Stomach (tissue), 19 donors: ENCODE data around the gene KITLG. TPM values are rescaled to one million over a fixed set of nuclear protein-coding genes. Genes with fewer than 3 reads are reported as not detected.
A peak's percentile ranks its signal among the peaks of the same experiment; 100 is the strongest.
"Not testable (repeated sequence)": the region's sequence is repeated elsewhere in the genome, so short reads cannot be mapped to it uniquely, and the experiment has no call there.

Experiments used
- DNase-seq, 2 donors: peaks; one replicate each; pipeline versions ENCODE4 v3.0.0 to v3.0.0-alpha.2; 2013 to 2019
- H3K27ac ChIP-seq, 5 donors: fragments of 200-600 bp in 4 of 5; sonication (generic) in 4 of 5; one replicate each; pipeline ENCODE4 v1.5.1; 2013 to 2019; ENCODE audit warnings: mild to moderate bottlenecking in 1 of 5, moderate library complexity in 1 of 5
- H3K27me3 ChIP-seq, 3 donors: fragments of 200-600 bp; sonication (generic); one replicate each; pipeline ENCODE4 v1.5.1; 2017 to 2019; ENCODE audit warnings: mixed run types in 1 of 3
- H3K36me3 ChIP-seq, 4 donors: fragments of 200-600 bp; sonication (generic); 1 replicate in 3 of 4; 2 replicates in 1 of 4; pipeline ENCODE4 v1.5.1; 2016 to 2019
- H3K4me1 ChIP-seq, 4 donors: fragments of 200-600 bp; sonication (generic); one replicate each; pipeline ENCODE4 v1.5.1; 2016 to 2019
- H3K4me3 ChIP-seq, 4 donors: fragments of 200-600 bp; sonication (generic) in 3 of 4; one replicate each; pipeline ENCODE4 v1.5.1; 2016 to 2019; ENCODE audit warnings: mild to moderate bottlenecking in 1 of 4
- H3K9me3 ChIP-seq, 4 donors: fragments of 200-600 bp; sonication (generic); one replicate each; pipeline ENCODE4 v1.5.1; 2016 to 2019
- CTCF ChIP-seq, 7 experiments: fragments of 450-650 bp in 4 of 7; fragments of 200-600 bp in 3 of 7; sonication (generic) in 3 of 7; IDR thresholded peaks; one replicate each; pipeline ENCODE4 v1.5.1; 2016 to 2019; ENCODE audit warnings: antibody characterized with exemption in 7 of 7, control low read depth in 2 of 7, mild to moderate bottlenecking in 1 of 7
- EP300 ChIP-seq: sonication (generic); formaldehyde crosslinking; IDR thresholded peaks from one replicate; pipeline ENCODE4 v1.6.1; 2017; ENCODE audit warnings: antibody characterized with exemption
- POLR2A ChIP-seq, 4 donors: fragments of 450-650 bp; IDR thresholded peaks; one replicate each; pipeline ENCODE4 v1.6.1; 2016; ENCODE audit warnings: antibody characterized with exemption in 4 of 4, control low read depth in 2 of 4, mild to moderate bottlenecking in 1 of 4, moderate library complexity in 1 of 4
- POLR2AphosphoS5 ChIP-seq, 3 donors: sonication (generic); formaldehyde crosslinking; IDR thresholded peaks; one replicate each; pipeline ENCODE4 v1.6.1; 2016; ENCODE audit warnings: antibody characterized with exemption in 3 of 3
- WGBS, 5 donors: extraction: QIAGEN DNeasy Blood & Tissue Kit in 3 of 5; methylation state at CpG; one replicate each; pipeline versions ENCODE4 v1.1.5 to v1.1.7; 2013 to 2018; 5-methylcytosine and 5-hydroxymethylcytosine counted together
- intact Hi-C: fragments of 100-400 bp; cut with DNase I; formaldehyde crosslinking; loops from one replicate; pipeline ENCODE4 v1.15.1; 2023; ENCODE audit warnings: low total_unique reads
- long read RNA-seq, 10 donors: transcript quantifications; one replicate each; lab custom pipeline, GENCODE V29; 2026
- polyA plus RNA-seq, 3 donors: library from polyadenylated mRNA; stranded (reverse); fragments of 200-250 nt; gene quantifications; one replicate each; pipeline ENCODE4 v1.2.3, GENCODE V29; 2013
- total RNA-seq, 5 donors: library from RNA; depleted of rRNA; stranded (reverse); fragments of >200 nt; gene quantifications; one replicate each; pipeline versions ENCODE4 v1.1.0 to v1.2.3, GENCODE V29; 2014 to 2016
- donor health status: healthy with polysubstance abuse.
- donor health status: Bipolar disorder and iron deficiency.
- donor health status: healthy.

The KITLG gene
- total RNA-seq: 10 to 100 TPM in 4 of 5 donors, 1 to 10 TPM in 1; 4.6 to 62.4 (median 49.0) TPM
- polyA plus RNA-seq: 10 to 100 TPM; 10.8 to 15.5 (median 12.8) TPM
- long read RNA-seq, donor 1, full-length matches to known transcripts: 4 of 4 reads
- long read RNA-seq, donor 1, partial matches to known transcripts: 0 of 4 reads
- long read RNA-seq, donor 1, other reads (novel, unspliced or antisense): 0 of 4 reads
- long read RNA-seq, donor 2, full-length matches to known transcripts: 8 of 8 reads
- long read RNA-seq, donor 2, partial matches to known transcripts: 0 of 8 reads
- long read RNA-seq, donor 2, other reads (novel, unspliced or antisense): 0 of 8 reads
- long read RNA-seq, donor 3, full-length matches to known transcripts: 7 of 7 reads
- long read RNA-seq, donor 3, partial matches to known transcripts: 0 of 7 reads
- long read RNA-seq, donor 3, other reads (novel, unspliced or antisense): 0 of 7 reads
- long read RNA-seq, donor 4: 0 reads
- long read RNA-seq, donor 5, full-length matches to known transcripts: 8 of 8 reads
- long read RNA-seq, donor 5, partial matches to known transcripts: 0 of 8 reads
- long read RNA-seq, donor 5, other reads (novel, unspliced or antisense): 0 of 8 reads
- long read RNA-seq, donor 6, full-length matches to known transcripts: 11 of 11 reads
- long read RNA-seq, donor 6, partial matches to known transcripts: 0 of 11 reads
- long read RNA-seq, donor 6, other reads (novel, unspliced or antisense): 0 of 11 reads
- long read RNA-seq, donor 7, full-length matches to known transcripts: 16 of 16 reads
- long read RNA-seq, donor 7, partial matches to known transcripts: 0 of 16 reads
- long read RNA-seq, donor 7, other reads (novel, unspliced or antisense): 0 of 16 reads
- long read RNA-seq, donor 8, full-length matches to known transcripts: 9 of 9 reads
- long read RNA-seq, donor 8, partial matches to known transcripts: 0 of 9 reads
- long read RNA-seq, donor 8, other reads (novel, unspliced or antisense): 0 of 9 reads
- long read RNA-seq, donor 9, full-length matches to known transcripts: 4 of 4 reads
- long read RNA-seq, donor 9, partial matches to known transcripts: 0 of 4 reads
- long read RNA-seq, donor 9, other reads (novel, unspliced or antisense): 0 of 4 reads
- long read RNA-seq, donor 10, full-length matches to known transcripts: 2 of 2 reads
- long read RNA-seq, donor 10, partial matches to known transcripts: 0 of 2 reads
- long read RNA-seq, donor 10, other reads (novel, unspliced or antisense): 0 of 2 reads

GRCh38 chr12:88580051-88580871 is at the start of gene KITLG:
TSS of gene KITLG (minus strand) at chr12:88580471. CDS start at chr12:88580278, 193 bp downstream.
- intact Hi-C loops: no loop called here
- Histone ChIP-seq H3K27me3 (peaks cover 0 to 16% (median 0%) of the 10 kb centered on the region in 3 donors), H3K27ac (peak within 1 kb of the TSS; percentile 77 to 90 (median 84)), H3K4me3 (peak within 1 kb of the TSS; percentile 76 to 95 (median 82)), H3K4me1 (peaks cover 5 to 38% (median 23%) of the 10 kb centered on the region in 4 donors), H3K9me3 (no peaks in the 10 kb centered on the region), H3K36me3 (no peaks in the 10 kb centered on the region)
- TF ChIP-seq POLR2AphosphoS5 (IDR thresholded peaks at IDR 0.05) (peak; percentile 50 to 95 (median 94)), CTCF (IDR thresholded peaks at IDR 0.05) (peak in 3 of 7 experiments; percentile 15 to 46 (median 40)), EP300 (no peak), POLR2A (IDR thresholded peaks at IDR 0.05) (peak in 1 of 4 donors; percentile 32)
- DNase-seq: peak; percentile 90 to 95
- WGBS, 5 donors: 0 to 2% (median 1%) methylated on average over 34 to 73 of the region's 73 CpGs

- H3K4me3 ChIP-seq: no peak overlapping the region
- DNase-seq: peak; percentile 60 to 88
- peak overlapping the region in 4 of 5 donors; percentile 42 to 59 (median 45) for H3K27ac ChIP-seq
- H3K36me3 ChIP-seq: no peaks in the 10 kb centered on the region
- intact Hi-C loops: no loop called here
- peak in 2 of 3 donors; percentile 24 to 42 for TF ChIP-seq POLR2AphosphoS5 (IDR thresholded peaks at IDR 0.05)
- TF ChIP-seq CTCF (IDR thresholded peaks at IDR 0.05): no peak
- no peaks in the 10 kb centered on the region for H3K9me3 ChIP-seq
- peaks cover 11 to 37% (median 29%) of the 10 kb centered on the region in 4 donors for H3K4me1 ChIP-seq
- WGBS, 5 donors: 14 to 34% (median 28%) methylated on average over 2 of the region's 2 CpGs
- H3K27me3 ChIP-seq: no peaks in the 10 kb centered on the region
Measured at GRCh38 chr12:88628856-88629509, 48.7 kb upstream of the KITLG start.

- H3K27me3 ChIP-seq, intact Hi-C loops, H3K4me3 ChIP-seq, H3K27ac ChIP-seq, DNase-seq, H3K36me3 ChIP-seq, H3K9me3 ChIP-seq: not testable (repeated sequence)
- WGBS, 5 donors: 23 to 50% (median 35%) methylated on average over 1 of the region's 1 CpG
- H3K4me1 ChIP-seq: peaks cover 11 to 37% (median 29%) of the 10 kb centered on the region in 4 donors
Measured at GRCh38 chr12:88628035-88628434, 47.8 kb upstream of the KITLG start.

- 24 to 61% (median 35%) methylated on average over 1 of the region's 1 CpG for WGBS, 5 donors
- TF ChIP-seq EP300: no peak
- TF ChIP-seq CTCF (IDR thresholded peaks at IDR 0.05): no peak
- no peak for TF ChIP-seq POLR2A (IDR thresholded peaks at IDR 0.05)
- no peak for TF ChIP-seq POLR2AphosphoS5 (IDR thresholded peaks at IDR 0.05)
- Histone ChIP-seq H3K27ac (no peak overlapping the region), H3K4me1 (peaks cover 11 to 37% (median 29%) of the 10 kb centered on the region in 4 donors), H3K27me3 (no peaks in the 10 kb centered on the region), H3K9me3 (no peaks in the 10 kb centered on the region), H3K4me3 (no peak overlapping the region), H3K36me3 (no peaks in the 10 kb centered on the region)
- no peak for DNase-seq
- intact Hi-C loops: no loop called here
Measured at GRCh38 chr12:88627501-88627900, 47.2 kb upstream of the KITLG start.
